Stomach (tissue), 9 donors: ENCODE results near the gene AUTS2. TPM values are rescaled to one million over a fixed set of nuclear protein-coding genes. Genes with fewer than 3 reads are reported as not detected.
A peak's percentile ranks its signal among the peaks of the same experiment; 100 is the strongest.

Source experiments
- DNase-seq, 2 donors: peaks; one replicate each; pipeline versions ENCODE4 v3.0.0 to v3.0.0-alpha.2; 2013 to 2019
- H3K27ac ChIP-seq, 5 donors: fragments of 200-600 bp in 4 of 5; sonication (generic) in 4 of 5; one replicate each; pipeline ENCODE4 v1.5.1; 2013 to 2019; ENCODE audit warnings: mild to moderate bottlenecking in 1 of 5, moderate library complexity in 1 of 5
- H3K27me3 ChIP-seq, 3 donors: fragments of 200-600 bp; sonication (generic); one replicate each; pipeline ENCODE4 v1.5.1; 2017 to 2019; ENCODE audit warnings: mixed run types in 1 of 3
- H3K36me3 ChIP-seq, 4 donors: fragments of 200-600 bp; sonication (generic); 1 replicate in 3 of 4; 2 replicates in 1 of 4; pipeline ENCODE4 v1.5.1; 2016 to 2019
- H3K4me1 ChIP-seq, 4 donors: fragments of 200-600 bp; sonication (generic); one replicate each; pipeline ENCODE4 v1.5.1; 2016 to 2019
- H3K4me3 ChIP-seq, 4 donors: fragments of 200-600 bp; sonication (generic) in 3 of 4; one replicate each; pipeline ENCODE4 v1.5.1; 2016 to 2019; ENCODE audit warnings: mild to moderate bottlenecking in 1 of 4
- H3K9me3 ChIP-seq, 4 donors: fragments of 200-600 bp; sonication (generic); one replicate each; pipeline ENCODE4 v1.5.1; 2016 to 2019
- CTCF ChIP-seq, 7 experiments: fragments of 450-650 bp in 4 of 7; fragments of 200-600 bp in 3 of 7; sonication (generic) in 3 of 7; IDR thresholded peaks; one replicate each; pipeline ENCODE4 v1.5.1; 2016 to 2019; ENCODE audit warnings: antibody characterized with exemption in 7 of 7, control low read depth in 2 of 7, mild to moderate bottlenecking in 1 of 7
- EP300 ChIP-seq: sonication (generic); formaldehyde crosslinking; IDR thresholded peaks from one replicate; pipeline ENCODE4 v1.6.1; 2017; ENCODE audit warnings: antibody characterized with exemption
- POLR2A ChIP-seq, 4 donors: fragments of 450-650 bp; IDR thresholded peaks; one replicate each; pipeline ENCODE4 v1.6.1; 2016; ENCODE audit warnings: antibody characterized with exemption in 4 of 4, control low read depth in 2 of 4, mild to moderate bottlenecking in 1 of 4, moderate library complexity in 1 of 4
- POLR2AphosphoS5 ChIP-seq, 3 donors: sonication (generic); formaldehyde crosslinking; IDR thresholded peaks; one replicate each; pipeline ENCODE4 v1.6.1; 2016; ENCODE audit warnings: antibody characterized with exemption in 3 of 3
- WGBS, 5 donors: extraction: QIAGEN DNeasy Blood & Tissue Kit in 3 of 5; methylation state at CpG; one replicate each; pipeline versions ENCODE4 v1.1.5 to v1.1.7; 2013 to 2018; 5-methylcytosine and 5-hydroxymethylcytosine counted together
- intact Hi-C: fragments of 100-400 bp; cut with DNase I; formaldehyde crosslinking; loops from one replicate; pipeline ENCODE4 v1.15.1; 2023; ENCODE audit warnings: low total_unique reads
- polyA plus RNA-seq, 3 donors: library from polyadenylated mRNA; stranded (reverse); fragments of 200-250 nt; gene quantifications; one replicate each; pipeline ENCODE4 v1.2.3, GENCODE V29; 2013
- total RNA-seq, 5 donors: library from RNA; depleted of rRNA; stranded (reverse); fragments of >200 nt; gene quantifications; one replicate each; pipeline versions ENCODE4 v1.1.0 to v1.2.3, GENCODE V29; 2014 to 2016
- donor health status: healthy with polysubstance abuse.
- donor health status: Bipolar disorder and iron deficiency.
- donor health status: healthy.

Gene AUTS2
- total and polyA plus RNA-seq, 8 donors, result 3.8 to 90.3 (median 38.1) TPM

DNA sequence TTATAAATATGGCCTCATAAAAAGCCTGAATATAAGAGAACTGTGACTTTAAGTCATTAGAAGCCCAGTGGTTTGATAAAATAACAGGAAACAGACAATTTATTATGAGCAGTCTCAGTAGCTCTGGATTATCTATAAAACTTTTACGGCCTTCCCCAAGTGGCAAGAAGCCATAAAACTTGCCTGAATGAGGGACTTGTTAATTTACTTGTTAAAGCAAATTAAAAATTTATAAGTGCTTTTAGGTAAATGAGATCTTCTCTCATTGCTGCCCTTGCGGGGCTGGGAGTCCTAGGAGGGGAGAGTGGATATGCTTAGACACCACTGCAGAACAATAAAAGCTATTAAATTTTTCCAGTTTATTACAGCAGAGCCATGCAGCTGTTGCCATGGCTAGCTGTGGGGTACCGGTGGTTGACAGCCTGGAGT lies 499.9 kb downstream of the AUTS2 start:
- H3K9me3 ChIP-seq, result no peaks in the 10 kb centered on the region
- 45 to 60% (median 48%) methylated on average over 3 of the region's 3 CpGs for WGBS, 5 donors
- H3K4me3 ChIP-seq, result no peak overlapping the region
- H3K27me3 ChIP-seq, result no peaks in the 10 kb centered on the region
- intact Hi-C loops, result no loop called here
- TF ChIP-seq POLR2AphosphoS5 (IDR thresholded peaks at IDR 0.05) (no peak), CTCF (IDR thresholded peaks at IDR 0.05) (no peak), EP300 (no peak), POLR2A (IDR thresholded peaks at IDR 0.05) (no peak)
- no peaks in the 10 kb centered on the region for H3K36me3 ChIP-seq
- peak in 1 of 2 donors; percentile 10 for DNase-seq
- H3K27ac ChIP-seq, result no peak overlapping the region
- H3K4me1 ChIP-seq, result peaks cover 0 to 23% (median 7%) of the 10 kb centered on the region in 4 donors

GRCh38 chr7:70098905-70099672 lies 500.8 kb downstream of the AUTS2 start:
- 62 to 73% (median 72%) methylated on average over 7 of the region's 7 CpGs for WGBS, 5 donors
- intact Hi-C loops, result no loop called here
- H3K36me3 ChIP-seq, result no peaks in the 10 kb centered on the region
- no peak overlapping the region for H3K4me3 ChIP-seq
- peaks cover 0 to 14% (median 3%) of the 10 kb centered on the region in 4 donors for H3K4me1 ChIP-seq
- H3K27me3 ChIP-seq, result no peaks in the 10 kb centered on the region
- no peak overlapping the region for H3K27ac ChIP-seq
- DNase-seq, result no peak
- TF ChIP-seq POLR2A (IDR thresholded peaks at IDR 0.05) (no peak), CTCF (IDR thresholded peaks at IDR 0.05) (no peak), POLR2AphosphoS5 (IDR thresholded peaks at IDR 0.05) (no peak), EP300 (no peak)
- no peaks in the 10 kb centered on the region for H3K9me3 ChIP-seq

GRCh38 chr7:70104243-70104642 lies 506.0 kb downstream of the AUTS2 start:
- Histone ChIP-seq H3K4me1 (peaks cover 0 to 4% (median 0%) of the 10 kb centered on the region in 4 donors), H3K4me3 (no peak overlapping the region), H3K36me3 (no peaks in the 10 kb centered on the region), H3K9me3 (no peaks in the 10 kb centered on the region), H3K27me3 (no peaks in the 10 kb centered on the region), H3K27ac (no peak overlapping the region)
- no peak for DNase-seq
- intact Hi-C loops, result no loop called here
- 66 to 93% (median 91%) methylated on average over 1 of the region's 1 CpG for WGBS, 5 donors
- TF ChIP-seq EP300 (no peak), CTCF (IDR thresholded peaks at IDR 0.05) (no peak), POLR2AphosphoS5 (IDR thresholded peaks at IDR 0.05) (no peak), POLR2A (IDR thresholded peaks at IDR 0.05) (no peak)

DNA sequence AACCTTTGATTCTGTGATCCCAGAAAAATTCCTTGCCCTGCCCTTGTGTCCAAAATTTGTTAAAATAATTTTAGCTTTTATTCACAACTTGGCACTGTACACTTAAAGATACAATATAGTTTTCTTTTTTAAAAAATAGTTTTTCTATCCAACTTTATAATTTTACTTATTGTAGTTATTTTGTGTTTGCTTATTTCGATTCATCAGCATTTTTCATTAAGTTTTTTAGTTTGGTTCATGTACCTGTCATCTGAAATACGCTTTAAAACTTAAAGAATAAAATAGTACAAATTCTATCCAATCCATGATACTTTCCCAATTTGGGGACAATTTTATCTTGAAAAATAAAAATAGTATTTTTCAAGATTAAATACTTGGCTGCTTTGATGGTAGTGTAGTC lies 514.8 kb downstream of the AUTS2 start:
- Histone ChIP-seq H3K36me3 (no peaks in the 10 kb centered on the region), H3K4me3 (no peak overlapping the region), H3K27me3 (no peaks in the 10 kb centered on the region), H3K9me3 (no peaks in the 10 kb centered on the region), H3K4me1 (no peaks in the 10 kb centered on the region), H3K27ac (no peak overlapping the region)
- TF ChIP-seq CTCF (IDR thresholded peaks at IDR 0.05) (no peak), EP300 (no peak), POLR2A (IDR thresholded peaks at IDR 0.05) (no peak), POLR2AphosphoS5 (IDR thresholded peaks at IDR 0.05) (no peak)
- DNase-seq, result no peak
- WGBS, 5 donors, result 86 to 91% (median 87%) methylated on average over 2 of the region's 2 CpGs
- intact Hi-C loops, result no loop called here
